Dermis microvascular lymphatic vessel endothelial cell (primary cell): Measurements from ENCODE around the gene CASP14. TPM values are rescaled to one million over a fixed set of nuclear protein-coding genes. Genes with fewer than 3 reads are reported as not detected.

Source experiments
- total RNA-seq: library from RNA; depleted of rRNA; stranded (reverse); fragments of >200 nt; gene quantifications from 2 replicates; pipeline ENCODE4 v1.2.1, GENCODE V29; 2014

CASP14 gene
- total RNA-seq, 1 donor from 2014 or later = not detected

Other genes with a start within 250 kb of the CASP14 start
- not detected in 2 replicates for gene OR7A5, start 214.3 kb upstream of the CASP14 start, total RNA-seq
- not detected in 2 replicates for gene OR7C1, start 214.3 kb upstream of the CASP14 start, total RNA-seq
- gene OR7A10, start 200.6 kb upstream of the CASP14 start, total RNA-seq = not detected in 2 replicates
- gene OR7A17, start 163.3 kb upstream of the CASP14 start, total RNA-seq = not detected in 2 replicates
- not detected in 2 replicates for gene OR7C2, start 108.0 kb upstream of the CASP14 start, total RNA-seq
- gene SLC1A6, start 69.6 kb upstream of the CASP14 start, total RNA-seq = not detected in 2 replicates
- gene OR1I1, start 32.7 kb downstream of the CASP14 start, total RNA-seq = not detected in 2 replicates
- 7.7 and 15.8 TPM in 2 replicates for gene SYDE1, start 57.9 kb downstream of the CASP14 start, total RNA-seq
- gene NOTCH3, start 151.5 kb downstream of the CASP14 start, total RNA-seq = 0.13 and 0.89 TPM in 2 replicates
- gene EPHX3, start 183.0 kb downstream of the CASP14 start, total RNA-seq = under 0.01 TPM in 1 of 2 replicates, not detected in the other